Testis (tissue), 2 donors: ENCODE measurements around the gene WDR33.

ENCODE experiments used
- POLR2A ChIP-seq: fragments of 450-650 bp; IDR thresholded peaks from one replicate; pipeline ENCODE4 v1.6.1; 2017; ENCODE audit warnings: antibody characterized with exemption, mild to moderate bottlenecking, moderate library complexity
- TF ChIP-seq, protein P1 (sequence below), 3 experiments: fragments of 450-650 bp in 2 of 3; fragments of 200-600 bp in 1 of 3; sonication (generic) in 1 of 3; IDR thresholded peaks; one replicate each; pipeline ENCODE4 v1.5.1; 2016 to 2019; ENCODE audit warnings: antibody characterized with exemption in 3 of 3, mild to moderate bottlenecking in 2 of 3, moderate library complexity in 1 of 3

DNA sequence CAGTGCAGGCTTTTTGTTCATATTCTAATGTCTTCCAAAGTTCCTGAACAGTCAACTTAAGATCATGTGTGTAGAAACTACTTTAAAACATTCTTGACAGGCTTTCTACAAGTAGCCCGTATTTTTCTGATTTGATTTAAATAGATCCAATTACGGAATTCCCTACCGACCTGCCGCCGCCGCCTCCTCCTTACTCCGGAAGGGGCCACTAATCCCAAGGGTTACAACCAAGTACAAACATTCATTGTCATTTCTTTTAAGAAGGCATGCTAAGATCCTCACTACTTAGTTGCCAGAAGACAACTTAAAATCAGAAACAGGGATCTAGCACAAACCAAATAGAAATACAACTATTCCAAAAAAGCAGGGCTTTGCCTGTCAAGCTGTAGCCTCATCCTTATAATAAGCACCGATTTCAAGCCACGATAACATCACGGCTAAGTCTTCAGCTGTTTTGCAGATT is 784 bp downstream of the WDR33 start:
- TF ChIP-seq, protein P1, sequence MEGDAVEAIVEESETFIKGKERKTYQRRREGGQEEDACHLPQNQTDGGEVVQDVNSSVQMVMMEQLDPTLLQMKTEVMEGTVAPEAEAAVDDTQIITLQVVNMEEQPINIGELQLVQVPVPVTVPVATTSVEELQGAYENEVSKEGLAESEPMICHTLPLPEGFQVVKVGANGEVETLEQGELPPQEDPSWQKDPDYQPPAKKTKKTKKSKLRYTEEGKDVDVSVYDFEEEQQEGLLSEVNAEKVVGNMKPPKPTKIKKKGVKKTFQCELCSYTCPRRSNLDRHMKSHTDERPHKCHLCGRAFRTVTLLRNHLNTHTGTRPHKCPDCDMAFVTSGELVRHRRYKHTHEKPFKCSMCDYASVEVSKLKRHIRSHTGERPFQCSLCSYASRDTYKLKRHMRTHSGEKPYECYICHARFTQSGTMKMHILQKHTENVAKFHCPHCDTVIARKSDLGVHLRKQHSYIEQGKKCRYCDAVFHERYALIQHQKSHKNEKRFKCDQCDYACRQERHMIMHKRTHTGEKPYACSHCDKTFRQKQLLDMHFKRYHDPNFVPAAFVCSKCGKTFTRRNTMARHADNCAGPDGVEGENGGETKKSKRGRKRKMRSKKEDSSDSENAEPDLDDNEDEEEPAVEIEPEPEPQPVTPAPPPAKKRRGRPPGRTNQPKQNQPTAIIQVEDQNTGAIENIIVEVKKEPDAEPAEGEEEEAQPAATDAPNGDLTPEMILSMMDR (IDR thresholded peaks at IDR 0.05): peak in 1 of 3 experiments; percentile 3
- no peak for TF ChIP-seq POLR2A
